HepG2 (cell line): Measurements from ENCODE around the gene UBB. TPM values are rescaled to one million over a fixed set of nuclear protein-coding genes. Genes with fewer than 3 reads are reported as not detected.
A peak's percentile ranks its signal among the peaks of the same experiment; 100 is the strongest.

ENCODE experiments used
- BRD4 ChIP-seq: sonication (generic); formaldehyde crosslinking; IDR thresholded peaks from 2 replicates; pipeline ENCODE4 v1.4.0; 2020; ENCODE audit warnings: missing genetic modification reagents
- EED ChIP-seq: sonication (generic); formaldehyde crosslinking; IDR thresholded peaks from 2 replicates; pipeline ENCODE4 v1.5.0; 2020; ENCODE audit warnings: mild to moderate bottlenecking, missing genetic modification reagents
- HIVEP1 ChIP-seq: sonication (generic); formaldehyde crosslinking; IDR thresholded peaks from 2 replicates; pipeline ENCODE4 v1.4.0; 2020; ENCODE audit warnings: mild to moderate bottlenecking, missing genetic modification reagents
- KLF16 ChIP-seq, 2 experiments: sonication (generic) in 1 of 2; formaldehyde crosslinking in 1 of 2; IDR thresholded peaks; 2 replicates each; pipeline versions ENCODE4 v1.6.1 to v1.8.0; 2016 to 2023; ENCODE audit warnings: missing genetic modification reagents in 2 of 2, missing compliant biosample characterization in 1 of 2
- MEIS2 ChIP-seq: sonication (generic); formaldehyde crosslinking; IDR thresholded peaks from 2 replicates; pipeline ENCODE4 v1.9.0; 2021; ENCODE audit warnings: mild to moderate bottlenecking, missing genetic modification reagents
- MNT ChIP-seq: fragments of 450-650 bp; IDR thresholded peaks from 2 replicates; pipeline ENCODE4 v1.6.1; 2016
- PHF8 ChIP-seq: sonication (generic); formaldehyde crosslinking; IDR thresholded peaks from 2 replicates; pipeline ENCODE4 v1.5.0; 2020; ENCODE audit warnings: missing genetic modification reagents
- PRDM4 ChIP-seq: sonication (generic); formaldehyde crosslinking; IDR thresholded peaks from 2 replicates; pipeline ENCODE4 v1.9.0; 2021; ENCODE audit warnings: missing genetic modification reagents, borderline replicate concordance
- RBAK ChIP-seq: sonication (generic); formaldehyde crosslinking; IDR thresholded peaks from 2 replicates; pipeline ENCODE4 v1.5.1; 2020; ENCODE audit warnings: mild to moderate bottlenecking, missing genetic modification reagents
- REPIN1 ChIP-seq: sonication (generic); formaldehyde crosslinking; IDR thresholded peaks from 2 replicates; pipeline ENCODE4 v1.8.0; 2022; ENCODE audit warnings: missing genetic modification reagents, low read depth, mild to moderate bottlenecking, borderline replicate concordance
- SNRNP70 ChIP-seq: fragments of 200-400 bp; formaldehyde crosslinking; IDR thresholded peaks from 2 replicates; pipeline ENCODE4 v1.6.1; 2017; ENCODE audit warnings: mild to moderate bottlenecking, low read depth, low read length, moderate library complexity
- TBX2 ChIP-seq: sonication (generic); formaldehyde crosslinking; IDR thresholded peaks from 2 replicates; pipeline ENCODE4 v1.5.0; 2020; ENCODE audit warnings: missing genetic modification reagents, mild to moderate bottlenecking, borderline replicate concordance
- TOPORS ChIP-seq: sonication (generic); formaldehyde crosslinking; IDR thresholded peaks from 2 replicates; pipeline ENCODE4 v1.8.0; 2023; ENCODE audit warnings: mild to moderate bottlenecking, missing genetic modification reagents
- ZFP1 ChIP-seq: IDR thresholded peaks from 2 replicates; pipeline ENCODE4 v1.6.1; 2016
- ZNF430 ChIP-seq: sonication (generic); formaldehyde crosslinking; IDR thresholded peaks from 2 replicates; pipeline ENCODE4 v1.9.0; 2021; ENCODE audit warnings: mild to moderate bottlenecking, missing genetic modification reagents
- ZNF607 ChIP-seq: sonication (generic); formaldehyde crosslinking; IDR thresholded peaks from 2 replicates; pipeline ENCODE4 v1.5.1; 2020; ENCODE audit warnings: missing genetic modification reagents, mild to moderate bottlenecking, borderline replicate concordance
- ZNF775 ChIP-seq: sonication (generic); formaldehyde crosslinking; IDR thresholded peaks from 2 replicates; pipeline ENCODE4 v1.4.0; 2020; ENCODE audit warnings: missing genetic modification reagents, mild to moderate bottlenecking, moderate library complexity, borderline replicate concordance
- ZNF782 ChIP-seq: sonication (generic); formaldehyde crosslinking; IDR thresholded peaks from 2 replicates; pipeline ENCODE4 v1.4.0; 2020; ENCODE audit warnings: missing genetic modification reagents, mild to moderate bottlenecking, borderline replicate concordance
- ZNF790 ChIP-seq: sonication (generic); formaldehyde crosslinking; IDR thresholded peaks from 2 replicates; pipeline ENCODE4 v1.8.0; 2022; ENCODE audit warnings: missing genetic modification reagents, mild to moderate bottlenecking, borderline replicate concordance
- polyA plus RNA-seq, 8 experiments: library from polyadenylated mRNA; depleted of rRNA in 3 of 8; stranded (reverse) in 7 of 8; unstranded in 1 of 8; fragments of >200 nt; fragmentation: Illumina TruSeq in 4 of 8; extraction: Trizol in 4 of 8; gene quantifications; 2 replicates each; pipeline versions ENCODE4 v1.2.1 to v1.2.3, GENCODE V29; 2011 to 2016; ENCODE audit warnings: low read depth in 4 of 8, missing spikeins in 1 of 8, mixed read lengths in 1 of 8; ENCODE audit not compliant: insufficient read depth in 1 of 8
- total RNA-seq, 5 experiments: library from RNA; depleted of rRNA; stranded (reverse); fragments of >200 nt; fragmentation: Illumina TruSeq; extraction: Trizol; gene quantifications; 2 replicates each; pipeline ENCODE4 v1.2.3, GENCODE V29; 2016; ENCODE audit warnings: low read depth in 1 of 5
- TF ChIP-seq, protein P1 (sequence below): sonication (generic); formaldehyde crosslinking; IDR thresholded peaks from 2 replicates; pipeline ENCODE4 v1.5.0; 2020; ENCODE audit warnings: missing genetic modification reagents
- TF ChIP-seq, protein P2 (sequence below): sonication (generic); formaldehyde crosslinking; IDR thresholded peaks from 2 replicates; pipeline ENCODE4 v1.4.0; 2020; ENCODE audit warnings: missing genetic modification reagents, borderline replicate concordance

The UBB gene
- total and polyA plus RNA-seq, 2 of the 13 experiments (the other 11 are each of a cell fraction or from before 2014, with no cell fraction given), result 1,130 to 2,066 TPM

- TF ChIP-seq KLF16 (CRISPR knock-in tag; IDR thresholded peaks at IDR 0.05) (0 out of 4 replicates have a peak, but pooled peaks of 1 of the 2 experiments have one; percentile 13), PRDM4 (CRISPR knock-in tag) (no peak), BRD4 (CRISPR knock-in tag) (no peak), ZNF782 (0 out of 2 replicates have a peak, but pooled peaks have one; percentile 62), TBX2 (CRISPR knock-in tag) (no peak), SNRNP70 (no peak), REPIN1 (0 out of 2 replicates have a peak, but pooled peaks have one; percentile 7), TOPORS (0 out of 2 replicates have a peak, but pooled peaks have one; percentile 28), HIVEP1 (CRISPR knock-in tag) (peak; percentile 43; the same call in 1 of the 2 replicates), MNT (no peak), RBAK (CRISPR knock-in tag) (no peak), ZFP1 (CRISPR knock-in tag) (no peak), ZNF607 (CRISPR knock-in tag) (peak; percentile 56; the same call in 1 of the 2 replicates), PHF8 (peak; percentile 66; the same call in 1 of the 2 replicates), MEIS2 (CRISPR knock-in tag) (no peak), ZNF430 (CRISPR knock-in tag) (0 out of 2 replicates have a peak, but pooled peaks have one; percentile 52), ZNF775 (no peak), ZNF790 (CRISPR knock-in tag) (no peak), EED (CRISPR knock-in tag) (0 out of 2 replicates have a peak, but pooled peaks have one; percentile 59)
- TF ChIP-seq, protein P1, sequence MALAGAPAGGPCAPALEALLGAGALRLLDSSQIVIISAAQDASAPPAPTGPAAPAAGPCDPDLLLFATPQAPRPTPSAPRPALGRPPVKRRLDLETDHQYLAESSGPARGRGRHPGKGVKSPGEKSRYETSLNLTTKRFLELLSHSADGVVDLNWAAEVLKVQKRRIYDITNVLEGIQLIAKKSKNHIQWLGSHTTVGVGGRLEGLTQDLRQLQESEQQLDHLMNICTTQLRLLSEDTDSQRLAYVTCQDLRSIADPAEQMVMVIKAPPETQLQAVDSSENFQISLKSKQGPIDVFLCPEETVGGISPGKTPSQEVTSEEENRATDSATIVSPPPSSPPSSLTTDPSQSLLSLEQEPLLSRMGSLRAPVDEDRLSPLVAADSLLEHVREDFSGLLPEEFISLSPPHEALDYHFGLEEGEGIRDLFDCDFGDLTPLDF (CRISPR knock-in tag), result 0 out of 2 replicates have a peak, but pooled peaks have one; percentile 17
- TF ChIP-seq, protein P2, sequence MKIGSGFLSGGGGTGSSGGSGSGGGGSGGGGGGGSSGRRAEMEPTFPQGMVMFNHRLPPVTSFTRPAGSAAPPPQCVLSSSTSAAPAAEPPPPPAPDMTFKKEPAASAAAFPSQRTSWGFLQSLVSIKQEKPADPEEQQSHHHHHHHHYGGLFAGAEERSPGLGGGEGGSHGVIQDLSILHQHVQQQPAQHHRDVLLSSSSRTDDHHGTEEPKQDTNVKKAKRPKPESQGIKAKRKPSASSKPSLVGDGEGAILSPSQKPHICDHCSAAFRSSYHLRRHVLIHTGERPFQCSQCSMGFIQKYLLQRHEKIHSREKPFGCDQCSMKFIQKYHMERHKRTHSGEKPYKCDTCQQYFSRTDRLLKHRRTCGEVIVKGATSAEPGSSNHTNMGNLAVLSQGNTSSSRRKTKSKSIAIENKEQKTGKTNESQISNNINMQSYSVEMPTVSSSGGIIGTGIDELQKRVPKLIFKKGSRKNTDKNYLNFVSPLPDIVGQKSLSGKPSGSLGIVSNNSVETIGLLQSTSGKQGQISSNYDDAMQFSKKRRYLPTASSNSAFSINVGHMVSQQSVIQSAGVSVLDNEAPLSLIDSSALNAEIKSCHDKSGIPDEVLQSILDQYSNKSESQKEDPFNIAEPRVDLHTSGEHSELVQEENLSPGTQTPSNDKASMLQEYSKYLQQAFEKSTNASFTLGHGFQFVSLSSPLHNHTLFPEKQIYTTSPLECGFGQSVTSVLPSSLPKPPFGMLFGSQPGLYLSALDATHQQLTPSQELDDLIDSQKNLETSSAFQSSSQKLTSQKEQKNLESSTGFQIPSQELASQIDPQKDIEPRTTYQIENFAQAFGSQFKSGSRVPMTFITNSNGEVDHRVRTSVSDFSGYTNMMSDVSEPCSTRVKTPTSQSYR (CRISPR knock-in tag), result 0 out of 2 replicates have a peak, but pooled peaks have one; percentile 17
These were observed 28.1 kb upstream of the UBB start (continued) for GRCh38 chr17:16352667-16353316.
